HG03039 (cell line): ENCODE results near the gene SH2D2A.

Experiments
- ATAC-seq: cut with Tn5 transposase; IDR thresholded peaks from one replicate; pipeline ENCODE4 v1.9.1; 2021; ENCODE audit warnings: mild to moderate bottlenecking, moderate library complexity; ENCODE audit not compliant: unreplicated experiment

SH2D2A gene

DNA sequence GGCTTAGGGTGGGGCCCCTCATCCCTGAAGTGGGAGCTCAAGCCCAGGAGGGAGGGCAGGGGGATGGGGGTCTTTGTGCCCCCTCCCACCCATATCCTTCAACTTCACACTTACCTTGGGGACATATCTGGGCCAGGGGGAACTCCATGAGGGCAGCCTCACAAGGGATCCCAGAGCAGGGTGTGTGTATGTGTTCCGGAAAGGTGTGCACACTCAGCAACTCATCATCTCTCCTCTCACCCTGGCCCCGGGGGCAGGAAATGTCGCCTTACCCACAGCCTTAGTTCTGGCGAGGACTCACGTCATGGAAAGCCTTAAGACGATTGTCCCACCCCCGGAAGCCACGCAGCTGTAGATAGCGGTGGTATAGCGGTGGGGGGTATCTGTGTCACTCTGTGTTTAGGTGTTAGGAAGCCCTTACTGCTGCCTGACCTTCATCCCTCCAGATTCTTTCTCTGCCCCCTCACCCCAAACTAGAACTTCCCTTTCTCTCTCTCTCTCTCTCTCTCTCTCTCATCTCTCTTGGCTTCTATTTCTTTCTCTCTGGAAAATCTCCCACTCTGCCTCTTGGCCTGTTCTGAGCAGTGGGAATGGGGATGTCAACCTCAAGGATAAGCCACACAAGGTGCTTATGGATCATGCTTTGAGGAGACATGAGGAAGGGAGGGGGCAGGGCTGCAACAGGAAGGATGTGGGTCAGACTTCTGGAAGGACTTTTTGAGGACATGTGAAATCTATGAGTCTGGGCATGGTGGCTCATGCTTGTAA, at the start of gene SH2D2A:
Gene SH2D2A, minus strand, starts transcription at position 288 of the 768 bp plus-strand sequence. Its CDS starts 140 bp downstream, at position 148.
- ATAC-seq: no peak

GRCh38 chr1:156865865-156866248, 49.2 kb upstream of the SH2D2A start:
- ATAC-seq: no peak

GRCh38 chr1:156865258-156865657, 48.6 kb upstream of the SH2D2A start:
- ATAC-seq: no peak

DNA sequence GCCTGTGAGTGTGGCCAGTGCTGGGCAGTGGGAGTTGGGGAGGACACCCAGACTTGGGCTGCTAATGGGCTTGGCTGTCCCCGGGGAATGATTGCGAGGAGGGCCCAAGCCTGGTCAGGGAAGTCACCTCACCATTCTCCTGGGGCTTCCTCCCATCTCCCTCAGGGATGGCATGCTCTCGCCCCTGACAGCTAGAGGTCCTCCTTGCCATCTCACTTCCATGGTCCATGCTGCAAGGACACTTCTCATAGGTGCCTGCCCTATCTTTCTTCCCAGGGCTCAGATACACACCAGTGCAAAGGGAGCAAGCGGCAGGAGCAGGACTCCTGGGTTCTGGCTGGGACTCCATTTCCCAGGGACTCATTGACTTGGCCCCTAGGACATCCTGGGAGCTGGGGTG, 48.1 kb upstream of the SH2D2A start:
- no peak for ATAC-seq

GRCh38 chr1:156863631-156864030, 47.0 kb upstream of the SH2D2A start:
- no peak for ATAC-seq

DNA sequence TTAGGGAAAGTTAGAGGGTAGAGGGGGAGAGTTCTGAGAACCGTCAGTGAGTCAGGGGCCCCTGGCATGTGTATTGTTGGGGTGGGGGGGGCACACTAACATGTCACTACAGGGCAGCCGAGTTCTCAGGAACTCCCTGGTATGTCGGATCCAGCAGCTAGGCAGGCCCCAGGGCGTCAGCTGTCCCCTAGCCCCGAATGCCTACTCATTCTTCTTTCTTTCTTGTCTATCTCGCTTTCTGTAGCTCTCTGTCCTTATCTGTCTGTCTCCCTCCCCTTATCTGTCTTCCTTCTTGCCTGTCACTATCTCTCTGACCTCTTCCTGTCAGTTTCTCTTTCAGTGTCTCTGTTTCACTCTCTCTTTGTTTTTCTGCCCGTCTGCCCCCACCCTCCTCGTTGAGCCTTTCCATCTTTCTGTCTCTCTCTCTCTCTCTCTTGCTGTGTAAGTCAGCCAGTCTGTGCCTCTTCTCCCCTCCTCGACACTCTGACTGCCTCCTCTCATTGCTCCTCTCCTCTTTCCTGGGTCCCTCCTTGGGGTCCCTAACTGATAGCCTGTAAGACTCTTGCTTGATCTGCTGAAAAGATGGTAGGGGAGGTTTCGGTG, 46.5 kb upstream of the SH2D2A start:
- ATAC-seq: no peak

- no peak for ATAC-seq
Measured at GRCh38 chr1:156862584-156862983, 45.9 kb upstream of the SH2D2A start.

DNA sequence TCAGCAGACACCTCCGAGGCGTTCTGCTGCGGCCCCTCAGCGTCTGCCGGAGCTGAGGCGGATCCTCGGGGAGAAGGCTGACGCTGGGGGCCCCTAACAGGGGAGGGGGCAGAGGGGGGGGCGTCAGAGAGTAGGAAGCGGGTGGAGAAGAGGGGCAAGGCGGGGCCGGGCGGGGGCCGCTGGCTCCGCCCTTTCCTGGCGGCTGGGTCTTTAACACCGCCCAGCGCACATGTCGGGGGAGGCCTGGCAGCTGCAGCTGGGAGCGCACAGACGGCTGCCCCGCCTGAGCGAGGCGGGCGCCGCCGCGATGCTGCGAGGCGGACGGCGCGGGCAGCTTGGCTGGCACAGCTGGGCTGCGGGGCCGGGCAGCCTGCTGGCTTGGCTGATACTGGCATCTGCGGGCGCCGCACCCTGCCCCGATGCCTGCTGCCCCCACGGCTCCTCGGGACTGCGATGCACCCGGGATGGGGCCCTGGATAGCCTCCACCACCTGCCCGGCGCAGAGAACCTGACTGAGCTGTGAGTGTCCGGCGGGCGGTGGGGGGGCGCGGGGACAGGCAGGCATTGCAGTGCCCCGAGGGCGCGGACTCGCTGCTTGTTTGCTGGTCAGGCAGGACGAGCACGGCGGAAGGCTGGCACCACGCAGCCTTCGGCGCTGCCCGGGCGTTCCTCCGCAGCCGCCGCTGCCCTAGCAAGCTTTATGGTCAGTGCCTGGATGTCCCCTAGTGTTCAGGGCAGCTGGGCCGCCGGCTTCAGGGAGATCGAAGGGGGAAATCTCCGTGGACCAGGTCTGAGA, 44.2 kb upstream of the SH2D2A start, which contains the start of gene NTRK1:
Gene NTRK1, plus strand, starts transcription at position 238 of the 796 bp plus-strand sequence. Its CDS starts 70 bp downstream, at position 308.
- no peak for ATAC-seq

DNA sequence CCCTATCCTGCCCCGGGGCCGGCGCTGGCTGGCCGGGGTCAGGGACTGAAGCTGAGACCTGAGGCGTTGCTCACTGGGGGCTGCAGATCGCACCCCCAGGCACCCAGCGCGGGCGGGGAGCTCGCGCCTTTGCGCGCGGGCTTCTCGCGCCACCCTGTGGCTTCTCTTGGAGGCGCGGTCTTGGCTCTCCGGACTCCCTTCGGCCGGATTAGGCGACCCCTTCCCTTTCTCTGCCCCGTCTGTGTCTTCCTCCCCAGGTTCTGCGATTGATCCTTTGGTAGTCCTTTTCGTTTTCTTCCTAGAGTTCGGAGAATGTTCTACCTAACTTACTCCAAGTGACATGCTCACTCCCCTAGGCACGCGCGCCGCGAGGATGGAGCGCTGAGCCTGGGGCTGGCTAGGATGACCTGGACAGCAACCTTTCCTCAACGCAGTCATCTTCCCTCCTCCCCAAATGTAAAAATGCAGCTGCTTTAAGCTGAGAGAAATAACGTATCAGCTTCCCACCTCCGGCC, 43.5 kb upstream of the SH2D2A start:
- no peak for ATAC-seq

- ATAC-seq: no peak
Measured at GRCh38 chr1:156859523-156860112, 43.0 kb upstream of the SH2D2A start.

GRCh38 chr1:156858959-156859522, 42.4 kb upstream of the SH2D2A start, which contains the start of gene INSRR:
TSS of gene INSRR (minus strand) at chr1:156859117. CDS start at chr1:156858621, 496 bp downstream.
- ATAC-seq: no peak

DNA sequence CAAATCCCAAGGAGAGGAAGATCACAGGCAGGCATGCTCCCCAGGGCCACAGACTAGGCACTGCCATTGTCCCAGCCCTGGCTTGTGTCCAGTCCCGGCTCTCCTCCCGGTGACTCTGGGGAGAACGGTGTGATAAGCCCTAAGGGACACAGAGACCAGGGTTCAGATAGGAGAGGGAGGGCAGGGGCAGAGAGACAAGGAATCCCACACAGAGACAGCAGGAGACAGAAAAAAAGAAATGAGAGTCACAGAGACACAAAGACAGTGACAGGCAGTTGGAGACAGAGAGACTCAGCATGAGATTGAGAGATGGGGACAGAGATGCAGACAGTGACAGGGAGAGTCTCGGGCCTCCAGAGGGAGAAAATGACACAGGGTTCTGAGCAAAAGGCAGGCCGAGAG, 41.9 kb upstream of the SH2D2A start:
- no peak for ATAC-seq

GRCh38 chr1:156857532-156857931, 40.9 kb upstream of the SH2D2A start:
- ATAC-seq: no peak

GRCh38 chr1:156856282-156856785, 39.7 kb upstream of the SH2D2A start:
- ATAC-seq: no peak

- ATAC-seq: no peak
Measured at GRCh38 chr1:156854634-156855033, 38.0 kb upstream of the SH2D2A start.

GRCh38 chr1:156853761-156854160, 37.1 kb upstream of the SH2D2A start:
- no peak for ATAC-seq

- ATAC-seq: no peak
Measured at GRCh38 chr1:156852418-156852874, 35.8 kb upstream of the SH2D2A start.

- ATAC-seq: no peak
Measured at GRCh38 chr1:156851779-156852417, 35.2 kb upstream of the SH2D2A start.

- ATAC-seq: no peak
Measured at GRCh38 chr1:156849151-156849496, 32.5 kb upstream of the SH2D2A start.
